HG03575 (cell line): ENCODE measurements around the gene NAV2.

Experiments used
- ATAC-seq: cut with Tn5 transposase; IDR thresholded peaks from one replicate; pipeline ENCODE4 v1.9.1; 2021; ENCODE audit not compliant: unreplicated experiment, insufficient number of reproducible peaks, low FRiP score; ENCODE audit errors: extremely low read depth

Gene NAV2

GRCh38 chr11:19768815-19769214 is 56.2 kb downstream of the NAV2 start:
- ATAC-seq, result no peak

GRCh38 chr11:19769820-19770219 is 57.2 kb downstream of the NAV2 start:
- ATAC-seq, result no peak

- ATAC-seq, result no peak
These were observed 57.6 kb downstream of the NAV2 start for GRCh38 chr11:19770277-19770676.

- ATAC-seq, result no peak
These were observed 58.8 kb downstream of the NAV2 start for GRCh38 chr11:19771463-19771862.

GRCh38 chr11:19772480-19772879 is 59.8 kb downstream of the NAV2 start:
- no peak for ATAC-seq

- no peak for ATAC-seq
These were observed 61.7 kb downstream of the NAV2 start for GRCh38 chr11:19774329-19774728.

GRCh38 chr11:19774817-19775580 is 62.4 kb downstream of the NAV2 start:
- ATAC-seq, result no peak

- no peak for ATAC-seq
These were observed 63.0 kb downstream of the NAV2 start for GRCh38 chr11:19775622-19776021.

GRCh38 chr11:19777039-19777376 is 64.4 kb downstream of the NAV2 start:
- ATAC-seq, result no peak

GRCh38 chr11:19777377-19778102 is 64.9 kb downstream of the NAV2 start:
- no peak for ATAC-seq

- no peak for ATAC-seq
These were observed 67.1 kb downstream of the NAV2 start for GRCh38 chr11:19779740-19780139.

- ATAC-seq, result no peak
These were observed 68.7 kb downstream of the NAV2 start for GRCh38 chr11:19781351-19781750.

GRCh38 chr11:19785265-19785664 is 72.6 kb downstream of the NAV2 start:
- no peak for ATAC-seq

GRCh38 chr11:19786644-19787043 is 74.0 kb downstream of the NAV2 start:
- ATAC-seq, result no peak

GRCh38 chr11:19788435-19788834 is 75.8 kb downstream of the NAV2 start:
- ATAC-seq, result no peak

- ATAC-seq, result no peak
These were observed 76.6 kb downstream of the NAV2 start for GRCh38 chr11:19789245-19789644.

GRCh38 chr11:19789835-19790710 is 77.4 kb downstream of the NAV2 start:
- no peak for ATAC-seq

- ATAC-seq, result no peak
These were observed 78.4 kb downstream of the NAV2 start for GRCh38 chr11:19790831-19791552.

GRCh38 chr11:19792510-19792909 is 79.9 kb downstream of the NAV2 start:
- ATAC-seq, result no peak
